Lower leg skin (tissue), 4 donors: ENCODE results near the gene FDXR. TPM values are rescaled to one million over a fixed set of nuclear protein-coding genes. Genes with fewer than 3 reads are reported as not detected.

ENCODE experiments used
- DNase-seq, 2 donors: peaks; one replicate each; pipeline ENCODE4 v3.0.0-alpha.2; 2019; ENCODE audit warnings: low spot score in 2 of 2
- H3K4me3 ChIP-seq: fragments of 200-600 bp; sonication (generic); 2 replicates; pipeline ENCODE4 v1.5.1; 2017; ENCODE audit warnings: mild to moderate bottlenecking, low read depth; ENCODE audit not compliant: poor library complexity, severe bottlenecking
- POLR2A ChIP-seq, 2 donors: fragments of 450-650 bp; IDR thresholded peaks; one replicate each; pipeline ENCODE4 v1.6.1; 2016 to 2017; ENCODE audit warnings: antibody characterized with exemption in 2 of 2, mild to moderate bottlenecking in 1 of 2, moderate library complexity in 1 of 2
- WGBS, 2 donors: methylation state at CpG; one replicate each; pipeline ENCODE4 v1.1.5; 2018; 5-methylcytosine and 5-hydroxymethylcytosine counted together
- intact Hi-C: fragments of 100-400 bp; cut with DNase I; formaldehyde crosslinking; loops from one replicate; pipeline ENCODE4 v1.15.0; 2023; ENCODE audit warnings: low total_unique reads
- total RNA-seq, 4 donors: library from RNA; depleted of rRNA; stranded (reverse); fragments of >200 nt; gene quantifications; one replicate each; pipeline ENCODE4 v1.1.0, GENCODE V29; 2016
- TF ChIP-seq, protein P1 (sequence below), 3 donors: fragments of 450-650 bp; IDR thresholded peaks; one replicate each; pipeline ENCODE4 v1.5.1; 2016; ENCODE audit warnings: antibody characterized with exemption in 3 of 3, mild to moderate bottlenecking in 3 of 3, moderate library complexity in 2 of 3

The FDXR gene
- total RNA-seq, 4 donors from 2014 or later = 21.9 to 28.0 (median 24.6) TPM

DNA sequence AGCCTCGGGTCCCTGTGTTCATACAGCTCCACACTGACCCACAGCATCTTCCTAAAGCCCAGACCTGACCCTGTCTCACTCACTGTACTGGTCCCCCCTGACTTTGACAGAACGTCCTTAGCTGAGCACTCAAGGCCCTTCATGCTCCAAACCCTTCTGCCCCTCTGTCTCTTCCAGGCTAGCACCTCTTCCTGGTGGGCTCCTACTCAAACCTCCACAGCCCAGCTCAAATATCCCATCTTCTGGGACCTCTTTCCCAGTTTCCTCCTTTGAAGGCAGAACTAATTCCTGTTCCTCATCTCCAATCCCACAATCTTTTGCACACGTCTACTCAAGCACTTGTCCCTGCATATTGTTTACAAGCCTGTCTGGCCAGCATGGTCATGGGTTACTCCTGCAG is 21.9 kb downstream of the FDXR start:
- no peak overlapping the region for H3K4me3 ChIP-seq
- TF ChIP-seq, protein P1, sequence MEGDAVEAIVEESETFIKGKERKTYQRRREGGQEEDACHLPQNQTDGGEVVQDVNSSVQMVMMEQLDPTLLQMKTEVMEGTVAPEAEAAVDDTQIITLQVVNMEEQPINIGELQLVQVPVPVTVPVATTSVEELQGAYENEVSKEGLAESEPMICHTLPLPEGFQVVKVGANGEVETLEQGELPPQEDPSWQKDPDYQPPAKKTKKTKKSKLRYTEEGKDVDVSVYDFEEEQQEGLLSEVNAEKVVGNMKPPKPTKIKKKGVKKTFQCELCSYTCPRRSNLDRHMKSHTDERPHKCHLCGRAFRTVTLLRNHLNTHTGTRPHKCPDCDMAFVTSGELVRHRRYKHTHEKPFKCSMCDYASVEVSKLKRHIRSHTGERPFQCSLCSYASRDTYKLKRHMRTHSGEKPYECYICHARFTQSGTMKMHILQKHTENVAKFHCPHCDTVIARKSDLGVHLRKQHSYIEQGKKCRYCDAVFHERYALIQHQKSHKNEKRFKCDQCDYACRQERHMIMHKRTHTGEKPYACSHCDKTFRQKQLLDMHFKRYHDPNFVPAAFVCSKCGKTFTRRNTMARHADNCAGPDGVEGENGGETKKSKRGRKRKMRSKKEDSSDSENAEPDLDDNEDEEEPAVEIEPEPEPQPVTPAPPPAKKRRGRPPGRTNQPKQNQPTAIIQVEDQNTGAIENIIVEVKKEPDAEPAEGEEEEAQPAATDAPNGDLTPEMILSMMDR (IDR thresholded peaks at IDR 0.05) = no peak
- 61 to 68% methylated on average over 3 of the region's 3 CpGs for WGBS, 2 donors
- intact Hi-C loops = no loop called here
- DNase-seq = no peak

DNA sequence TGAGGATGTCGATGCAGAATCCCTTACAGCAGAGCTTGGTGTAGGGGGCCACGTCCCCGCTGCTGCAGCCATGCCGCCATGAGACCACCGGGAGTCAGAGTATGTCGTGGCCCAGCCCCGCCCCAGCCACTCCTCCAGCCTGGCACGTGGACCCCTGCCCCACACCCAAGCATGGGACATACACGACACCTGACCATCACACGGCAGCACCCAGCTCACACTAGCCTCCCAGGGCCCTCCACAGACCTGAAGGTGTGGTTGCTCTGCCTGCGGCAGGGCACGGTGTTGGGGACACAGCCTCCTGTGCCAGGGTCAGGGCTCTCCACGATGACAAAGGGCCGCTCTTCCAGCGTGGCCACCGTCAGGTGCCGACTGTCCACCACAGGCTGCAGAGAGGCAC is 22.5 kb downstream of the FDXR start:
- intact Hi-C loops = no loop called here

DNA sequence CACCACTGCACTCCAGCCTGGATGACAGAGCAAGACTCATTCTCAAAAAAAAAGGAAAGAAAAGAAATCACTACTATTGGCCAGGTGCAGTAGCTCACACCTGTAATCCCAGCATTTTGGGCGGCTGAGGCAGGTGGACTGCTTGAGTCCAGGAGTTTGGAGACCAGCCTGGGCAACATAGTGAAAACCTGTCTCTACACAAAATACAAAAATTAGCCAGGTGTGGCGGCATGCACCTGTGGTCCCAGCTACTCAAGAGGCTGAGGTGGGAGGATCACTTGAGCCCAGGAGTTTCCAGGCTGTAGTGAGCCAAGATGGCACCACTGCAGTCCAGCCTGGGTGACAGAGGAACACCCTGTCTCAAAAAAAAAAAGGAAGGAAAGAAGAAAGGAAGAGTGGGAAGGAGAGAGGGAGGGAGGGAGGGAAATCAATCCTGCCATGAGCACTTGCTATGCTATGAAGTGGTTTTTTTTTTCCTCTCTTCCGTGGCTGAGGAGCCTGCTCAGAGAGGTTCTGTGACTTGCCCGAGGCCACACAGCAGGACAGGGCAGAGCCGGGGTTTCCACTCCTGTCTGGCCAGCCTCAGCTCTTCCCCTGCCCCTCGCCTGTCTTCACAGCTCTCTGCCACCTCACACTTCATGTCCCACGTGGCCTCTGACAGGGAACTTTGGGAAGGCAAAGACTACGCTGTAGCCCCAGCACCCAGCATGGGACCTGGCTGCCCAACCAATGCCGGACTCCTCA is 24.0 kb downstream of the FDXR start:
- no peak for TF ChIP-seq POLR2A (IDR thresholded peaks at IDR 0.05)
- TF ChIP-seq, protein P1 (IDR thresholded peaks at IDR 0.05) = no peak
- WGBS, 2 donors = 64 to 70% methylated on average over 9 of the region's 9 CpGs
- DNase-seq = no peak
- no peak overlapping the region for H3K4me3 ChIP-seq
- intact Hi-C loops = no loop called here

More for the DNA sequence above, 22.5 kb downstream of the FDXR start:
- WGBS, 2 donors = 85 to 87% methylated on average over 8 to 14 of the region's 17 CpGs
- TF ChIP-seq POLR2A (IDR thresholded peaks at IDR 0.05) = no peak
- TF ChIP-seq, protein P1 (IDR thresholded peaks at IDR 0.05) = no peak
- no peak overlapping the region for H3K4me3 ChIP-seq
- no peak for DNase-seq

DNA sequence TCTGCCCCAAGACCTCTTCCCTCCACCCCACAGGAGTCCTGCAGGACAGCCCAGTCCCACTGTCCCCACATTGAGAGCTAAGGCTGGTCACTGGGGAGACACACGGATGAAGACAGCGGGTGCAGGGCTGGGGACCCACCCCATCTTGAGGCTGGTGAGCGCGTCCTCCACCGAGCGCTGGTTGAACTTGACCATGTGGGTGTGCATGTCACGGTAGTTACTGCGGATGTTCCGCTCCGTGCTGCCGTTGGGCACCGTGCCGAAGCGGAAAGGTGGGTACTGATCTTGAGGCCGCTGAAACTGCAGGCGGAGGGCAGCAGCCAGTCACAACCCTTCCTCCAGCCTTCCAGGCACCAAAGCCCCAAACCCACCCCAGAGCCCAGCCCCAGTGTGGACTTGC is 26.2 kb downstream of the FDXR start:
- DNase-seq = no peak
- intact Hi-C loops = no loop called here
- H3K4me3 ChIP-seq = no peak overlapping the region
- TF ChIP-seq POLR2A (IDR thresholded peaks at IDR 0.05) = no peak
- TF ChIP-seq, protein P1 (IDR thresholded peaks at IDR 0.05) = no peak
- 94 to 97% methylated on average over 15 to 16 of the region's 16 CpGs for WGBS, 2 donors

DNA sequence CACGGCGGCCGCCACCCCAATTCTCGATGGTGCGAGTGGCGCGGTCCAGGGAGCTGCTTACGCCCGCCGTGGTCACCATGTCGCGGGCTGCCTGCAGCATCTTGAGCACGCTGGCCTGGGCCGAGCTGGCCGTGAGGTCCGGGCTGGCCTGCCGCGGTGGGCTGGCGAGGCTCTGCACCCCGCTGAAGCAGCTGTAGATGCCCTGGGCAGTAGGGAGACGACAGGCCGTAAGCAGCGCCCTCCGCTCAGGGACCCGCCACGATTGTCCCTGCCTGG is 29.5 kb downstream of the FDXR start:
- DNase-seq = no peak
- 45% methylated on average over 12 of the region's 26 CpGs; no CpG with 5 or more reads in 1 of the 2 donors for WGBS, 2 donors
- TF ChIP-seq POLR2A (IDR thresholded peaks at IDR 0.05) = no peak
- TF ChIP-seq, protein P1 (IDR thresholded peaks at IDR 0.05) = no peak
- intact Hi-C loops = no loop called here
- no peak overlapping the region for H3K4me3 ChIP-seq
